ENCODE data around the gene IQCB1.

- TF ChIP-seq, protein P1, sequence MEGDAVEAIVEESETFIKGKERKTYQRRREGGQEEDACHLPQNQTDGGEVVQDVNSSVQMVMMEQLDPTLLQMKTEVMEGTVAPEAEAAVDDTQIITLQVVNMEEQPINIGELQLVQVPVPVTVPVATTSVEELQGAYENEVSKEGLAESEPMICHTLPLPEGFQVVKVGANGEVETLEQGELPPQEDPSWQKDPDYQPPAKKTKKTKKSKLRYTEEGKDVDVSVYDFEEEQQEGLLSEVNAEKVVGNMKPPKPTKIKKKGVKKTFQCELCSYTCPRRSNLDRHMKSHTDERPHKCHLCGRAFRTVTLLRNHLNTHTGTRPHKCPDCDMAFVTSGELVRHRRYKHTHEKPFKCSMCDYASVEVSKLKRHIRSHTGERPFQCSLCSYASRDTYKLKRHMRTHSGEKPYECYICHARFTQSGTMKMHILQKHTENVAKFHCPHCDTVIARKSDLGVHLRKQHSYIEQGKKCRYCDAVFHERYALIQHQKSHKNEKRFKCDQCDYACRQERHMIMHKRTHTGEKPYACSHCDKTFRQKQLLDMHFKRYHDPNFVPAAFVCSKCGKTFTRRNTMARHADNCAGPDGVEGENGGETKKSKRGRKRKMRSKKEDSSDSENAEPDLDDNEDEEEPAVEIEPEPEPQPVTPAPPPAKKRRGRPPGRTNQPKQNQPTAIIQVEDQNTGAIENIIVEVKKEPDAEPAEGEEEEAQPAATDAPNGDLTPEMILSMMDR (IDR thresholded peaks at IDR 0.05): no peak
- TF ChIP-seq TCF7L2 (IDR thresholded peaks at IDR 0.05; ENCODE audit: low read depth, low read length): no peak
- no peak for TF ChIP-seq POLR2AphosphoS5 (IDR thresholded peaks at IDR 0.05; ENCODE audit: low read depth, low read length)
Observed at GRCh38 chr3:121786485-121786884, 48.4 kb downstream of the IQCB1 start.
